Skin epidermis (tissue), 12 donors: ENCODE data around the gene SH3BGRL3.
"Not testable (repeated sequence)": the region's sequence is repeated elsewhere in the genome, so short reads cannot be mapped to it uniquely, and the experiment has no call there.

Source experiments
- H3K27ac ChIP-seq, 21 experiments: fragments of 200-600 bp; sonication (generic) in 11 of 21; one replicate each; pipeline ENCODE4 v1.5.0; 2020; ENCODE audit warnings: mild to moderate bottlenecking in 3 of 21, inconsistent platforms in 2 of 21, moderate library complexity in 2 of 21
- H3K4me3 ChIP-seq, 7 experiments: fragments of 200-600 bp; sonication (generic) in 2 of 7; one replicate each; pipeline ENCODE4 v1.5.0; 2020; ENCODE audit warnings: inconsistent platforms in 2 of 7, mild to moderate bottlenecking in 2 of 7, moderate library complexity in 1 of 7

SH3BGRL3 gene

DNA sequence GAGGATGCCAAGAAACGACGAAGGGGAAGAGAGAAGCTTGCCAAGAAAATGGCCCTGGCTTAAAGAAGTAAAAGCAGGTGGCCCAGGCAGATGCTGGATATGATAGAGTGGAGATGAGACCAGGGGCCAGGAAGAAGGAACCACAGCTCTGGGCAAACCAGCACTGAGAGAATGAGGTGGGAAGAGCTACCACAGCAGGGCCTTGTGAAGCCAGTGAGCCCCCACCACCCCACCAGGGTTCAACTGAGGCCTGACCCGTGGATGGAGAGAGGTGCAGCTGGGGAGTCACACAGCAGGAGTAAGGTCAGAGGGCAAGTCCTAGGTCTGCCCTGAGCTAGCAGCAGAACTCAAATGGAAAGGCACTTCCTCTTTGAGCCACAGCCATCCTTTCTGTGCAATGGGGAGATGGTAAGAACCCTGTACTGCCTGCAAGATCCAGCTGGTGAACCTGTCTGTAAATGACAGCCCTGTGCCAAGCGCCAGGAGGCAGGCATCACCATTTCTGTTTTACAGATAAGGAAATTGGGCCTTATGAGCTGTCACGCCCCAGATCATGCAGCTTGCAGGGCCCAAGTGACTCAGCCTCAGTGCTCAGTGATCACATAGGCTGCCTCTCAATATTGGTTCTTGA is 8.5 kb downstream of the SH3BGRL3 start:
- no peak overlapping the region for H3K4me3 ChIP-seq
- H3K27ac ChIP-seq, result peak overlapping the region in 20 of 21 experiments; percentile 60 to 98 (median 84)

- Histone ChIP-seq H3K4me3 (no peak overlapping the region), H3K27ac (peak overlapping the region in 20 of 21 experiments; percentile 60 to 98 (median 84))
Observed at GRCh38 chr1:26289158-26290059, 9.5 kb downstream of the SH3BGRL3 start.

GRCh38 chr1:26290122-26290881 is 10.4 kb downstream of the SH3BGRL3 start:
- no peak overlapping the region for H3K4me3 ChIP-seq
- H3K27ac ChIP-seq, result peak overlapping the region; percentile 39 to 98 (median 83)

DNA sequence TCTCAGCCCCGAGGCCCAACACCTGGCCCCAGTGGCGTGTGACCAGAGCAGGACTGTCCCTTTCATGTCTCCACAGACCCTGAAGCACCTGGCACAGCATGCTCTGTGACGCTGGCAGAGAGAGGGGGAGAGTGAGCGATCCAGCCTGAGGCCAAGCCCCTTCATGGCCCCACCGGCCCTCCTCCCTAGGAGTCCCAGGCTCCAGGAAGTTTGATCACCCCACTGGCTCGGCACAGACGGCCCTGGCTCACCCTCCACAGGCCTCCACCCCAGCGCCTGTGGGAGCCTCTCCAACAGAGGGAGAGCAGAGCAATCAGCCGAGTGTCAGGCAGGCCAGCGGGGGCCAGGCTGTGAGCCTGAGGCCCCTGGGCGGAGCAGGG is 11.0 kb downstream of the SH3BGRL3 start:
- Histone ChIP-seq H3K27ac (peak overlapping the region in 20 of 21 experiments; percentile 55 to 98 (median 84)), H3K4me3 (no peak overlapping the region)

DNA sequence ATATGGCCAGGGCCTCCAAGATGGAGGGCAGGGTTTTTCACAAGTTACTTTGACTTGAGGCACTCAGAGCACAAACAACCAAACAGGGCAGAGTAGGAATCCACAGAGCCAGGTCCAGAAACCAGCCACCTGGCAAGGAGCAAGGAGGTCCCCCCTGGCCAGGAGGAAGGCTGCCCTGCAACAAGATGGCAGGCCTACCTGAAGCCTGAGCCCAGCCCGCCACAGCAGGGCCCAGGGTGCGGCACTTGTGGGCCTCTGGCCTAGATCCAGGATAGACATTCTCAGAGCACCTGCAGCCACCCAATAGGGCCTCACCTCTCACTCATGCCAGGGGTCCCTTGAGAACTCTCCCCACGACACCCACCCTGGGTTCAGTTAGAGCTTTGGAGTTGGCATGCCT is 11.5 kb downstream of the SH3BGRL3 start:
- no peak overlapping the region for H3K4me3 ChIP-seq
- peak overlapping the region in 20 of 21 experiments; percentile 55 to 98 (median 84) for H3K27ac ChIP-seq

GRCh38 chr1:26291939-26292338 is 12.1 kb downstream of the SH3BGRL3 start:
- Histone ChIP-seq H3K27ac (peak overlapping the region in 17 of 21 experiments; percentile 55 to 98 (median 85)), H3K4me3 (no peak overlapping the region)

GRCh38 chr1:26292735-26293134 is 12.8 kb downstream of the SH3BGRL3 start:
- H3K4me3 ChIP-seq, result not testable (repeated sequence)
- H3K27ac ChIP-seq, result peak overlapping the region in 4 of 21 experiments; percentile 16 to 97 (median 53)

DNA sequence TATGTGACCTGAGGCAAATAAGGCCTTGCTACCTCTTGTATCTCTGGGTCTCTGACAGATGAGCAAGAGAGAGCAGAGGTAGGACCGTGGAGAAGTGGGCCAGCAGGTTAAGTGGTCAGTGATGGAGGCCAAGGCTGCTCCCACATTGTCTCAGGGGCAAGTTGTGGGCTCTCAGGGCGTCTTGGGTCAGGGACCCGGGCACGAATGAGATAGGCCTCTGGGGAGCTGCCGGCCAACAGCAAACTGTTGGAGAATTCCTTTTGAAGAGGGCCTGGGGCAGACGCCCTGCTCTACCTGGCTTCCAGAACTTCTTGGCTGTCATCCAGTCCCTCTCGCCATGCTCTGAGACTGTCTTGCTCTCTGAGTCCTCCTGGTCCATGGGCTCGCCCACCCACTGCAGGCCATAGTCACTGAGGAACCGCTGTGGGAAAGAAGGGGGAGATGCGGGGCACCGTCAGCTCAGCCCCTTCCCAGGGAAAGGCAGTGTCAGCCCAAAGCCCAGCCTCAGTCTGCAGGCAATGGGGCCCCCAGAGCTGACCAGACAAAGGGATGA is 14.1 kb downstream of the SH3BGRL3 start:
- H3K4me3 ChIP-seq, result no peak overlapping the region
- no peak overlapping the region for H3K27ac ChIP-seq

GRCh38 chr1:26295194-26296138 is 15.6 kb downstream of the SH3BGRL3 start:
- Histone ChIP-seq H3K4me3 (no peak overlapping the region), H3K27ac (no peak overlapping the region)

DNA sequence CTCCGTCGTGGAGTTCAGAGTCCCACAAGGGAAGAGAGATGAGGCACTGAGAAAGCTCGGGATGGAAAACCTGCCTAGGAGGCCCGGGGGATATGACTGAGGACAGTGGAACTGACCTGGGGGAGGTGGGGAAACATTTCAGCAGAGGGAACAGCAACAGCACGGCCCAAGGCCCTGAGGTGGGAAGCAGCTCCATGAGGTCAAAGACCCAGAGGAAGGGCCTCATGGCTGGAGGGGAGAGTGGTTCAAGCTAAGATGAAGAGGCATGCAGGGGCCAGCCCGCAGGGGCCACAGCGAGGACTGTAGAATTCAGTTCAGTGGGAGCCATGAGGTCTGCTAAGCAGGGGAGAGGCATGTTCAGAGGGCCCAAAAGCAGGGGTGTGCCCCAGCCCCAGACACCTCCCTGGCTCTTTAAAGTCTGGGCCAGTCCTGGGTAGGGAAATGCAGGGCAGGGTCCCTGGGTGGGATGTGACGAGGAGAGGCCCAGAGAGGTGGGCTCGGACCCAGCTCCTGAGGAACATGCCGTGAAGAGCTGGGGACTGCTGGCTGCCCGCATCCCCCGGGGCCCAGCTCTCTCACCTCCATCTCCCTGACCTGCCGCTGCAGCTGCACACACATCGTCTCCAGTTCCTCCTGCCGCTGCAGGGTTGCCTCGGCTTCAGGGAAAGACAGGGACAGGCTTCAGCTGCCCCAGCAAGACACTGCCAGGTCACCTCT is 16.6 kb downstream of the SH3BGRL3 start:
- Histone ChIP-seq H3K4me3 (no peak overlapping the region), H3K27ac (no peak overlapping the region)

GRCh38 chr1:26297057-26297790 is 17.3 kb downstream of the SH3BGRL3 start:
- H3K27ac ChIP-seq, result no peak overlapping the region
- no peak overlapping the region for H3K4me3 ChIP-seq

DNA sequence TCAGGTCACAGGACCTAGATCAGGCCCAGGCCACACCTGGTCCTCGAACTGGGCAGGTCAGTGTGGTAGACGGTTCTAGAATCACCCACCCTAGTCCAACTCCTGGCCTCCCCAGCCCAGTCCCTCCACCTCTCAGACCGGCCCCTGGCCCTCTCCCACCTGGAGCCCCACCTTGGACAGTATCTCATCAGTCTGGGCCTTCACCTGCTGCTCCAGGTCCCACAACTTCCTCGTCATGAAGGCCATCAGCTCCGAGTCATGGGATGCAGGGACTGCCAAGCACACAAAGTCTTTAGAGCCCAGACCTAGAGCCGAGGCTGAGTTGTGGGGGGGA is 17.9 kb downstream of the SH3BGRL3 start:
- H3K4me3 ChIP-seq, result no peak overlapping the region

DNA sequence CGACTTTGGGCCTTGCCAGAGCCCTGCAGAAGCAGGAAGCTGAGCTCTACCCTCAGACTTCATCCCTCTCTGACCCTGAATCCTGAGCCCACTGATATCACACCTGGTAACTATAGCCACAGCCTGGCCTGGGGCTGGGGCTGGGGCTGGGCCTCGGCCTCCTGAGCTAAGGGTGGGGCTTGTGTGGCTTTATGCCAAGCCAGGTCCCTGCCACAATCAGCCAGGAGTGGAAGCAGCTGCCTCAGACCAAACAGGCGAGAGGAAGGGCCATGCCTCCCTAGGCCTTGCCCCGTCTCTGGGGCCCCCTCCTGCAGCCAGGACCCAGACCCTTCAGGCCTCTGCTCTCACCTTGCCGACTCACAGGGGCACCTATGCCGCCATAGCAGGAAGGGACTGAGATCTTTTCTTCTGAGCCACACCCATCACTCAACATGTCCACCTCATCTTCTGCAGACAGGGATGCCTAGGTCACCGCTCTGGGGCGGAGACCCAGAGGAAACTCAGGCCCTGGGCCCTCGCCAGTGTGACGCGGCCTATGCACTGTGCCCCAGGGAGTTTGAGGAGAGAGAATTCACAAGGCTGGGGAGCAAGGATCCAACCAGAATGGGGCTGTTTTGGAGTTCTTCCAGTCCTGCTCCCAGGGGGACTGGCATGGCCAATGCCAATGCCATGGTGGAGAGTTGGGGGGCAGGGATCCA is 20.8 kb downstream of the SH3BGRL3 start:
- Histone ChIP-seq H3K27ac (no peak overlapping the region), H3K4me3 (no peak overlapping the region)

More for the DNA sequence above, 17.9 kb downstream of the SH3BGRL3 start:
- H3K27ac ChIP-seq, result no peak overlapping the region

DNA sequence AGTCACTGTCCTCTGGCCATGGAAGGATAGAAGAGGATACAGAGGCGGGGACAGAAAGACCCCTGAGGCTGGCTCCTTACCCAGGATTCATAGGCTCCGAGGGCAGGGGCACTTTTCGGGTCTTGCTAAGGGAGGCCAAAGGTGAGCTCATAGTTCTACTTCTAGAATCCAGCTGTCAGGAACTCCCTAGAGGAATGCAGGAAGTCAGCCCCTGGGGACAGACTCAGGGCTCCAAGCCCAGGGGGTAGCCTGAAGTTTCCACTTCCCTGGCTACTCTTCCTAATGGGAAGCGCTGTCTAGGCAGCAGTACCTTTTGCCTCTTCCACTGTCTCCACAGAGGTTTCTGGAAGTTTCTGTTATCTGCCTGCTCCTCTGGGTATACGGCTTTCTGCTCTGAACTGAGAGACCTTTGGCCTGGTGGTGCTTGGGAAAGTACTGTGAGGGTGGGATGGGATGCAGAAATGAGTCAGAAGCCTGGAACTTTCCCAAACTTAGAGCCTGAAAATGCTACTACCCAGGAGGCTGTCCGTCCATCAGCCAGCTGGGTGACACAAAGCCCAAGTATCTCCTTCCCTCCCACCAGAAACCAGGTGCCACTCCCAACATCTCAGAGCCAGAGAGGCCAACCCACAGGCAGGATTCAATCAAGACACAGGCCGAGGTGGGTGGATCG is 23.0 kb downstream of the SH3BGRL3 start:
- Histone ChIP-seq H3K27ac (no peak overlapping the region), H3K4me3 (no peak overlapping the region)

- H3K27ac ChIP-seq, result peak overlapping the region in 20 of 21 experiments; percentile 23 to 86 (median 70)
Observed at GRCh38 chr1:26305667-26306289, 25.9 kb downstream of the SH3BGRL3 start.

More at GRCh38 chr1:26305667-26306289, 25.9 kb downstream of the SH3BGRL3 start:
- peak overlapping the region; percentile 51 to 96 (median 73) for H3K4me3 ChIP-seq
